Transverse colon (tissue), 4 donors: ENCODE results near the gene PTN. TPM values are rescaled to one million over a fixed set of nuclear protein-coding genes. Genes with fewer than 3 reads are reported as not detected.

Source experiments
- DNase-seq: peaks from one replicate; pipeline ENCODE4 v3.0.0-alpha.2; 2019
- H3K27ac ChIP-seq, 4 donors: fragments of 200-600 bp; sonication (generic); 2 replicates each; pipeline ENCODE4 v1.5.1; 2016 to 2018; ENCODE audit warnings: inconsistent platforms in 4 of 4
- H3K27me3 ChIP-seq: fragments of 200-600 bp; sonication (generic); 2 replicates; pipeline ENCODE4 v1.5.1; 2017; ENCODE audit warnings: inconsistent platforms
- H3K36me3 ChIP-seq, 4 donors: fragments of 200-600 bp; sonication (generic); 2 replicates each; pipeline ENCODE4 v1.5.1; 2017 to 2019; ENCODE audit warnings: inconsistent platforms in 4 of 4
- H3K4me1 ChIP-seq, 4 donors: fragments of 200-600 bp; sonication (generic); 2 replicates each; pipeline ENCODE4 v1.5.1; 2017 to 2020; ENCODE audit warnings: inconsistent platforms in 4 of 4
- H3K4me3 ChIP-seq, 4 donors: fragments of 200-600 bp; sonication (generic); 1 replicate in 1 of 4; 2 replicates in 3 of 4; pipeline versions ENCODE4 v1.5.1 to v1.6.1; 2017 to 2019; ENCODE audit warnings: inconsistent platforms in 4 of 4
- H3K9me3 ChIP-seq, 2 donors: fragments of 200-600 bp; sonication (generic); 2 replicates each; pipeline ENCODE4 v1.5.1; 2017 to 2019; ENCODE audit warnings: inconsistent platforms in 2 of 2
- CTCF ChIP-seq, 5 experiments: fragments of 200-600 bp in 3 of 5; fragments of 450-650 bp in 2 of 5; sonication (generic) in 3 of 5; IDR thresholded peaks; 1 replicate in 2 of 5; 2 replicates in 3 of 5; pipeline ENCODE4 v1.5.1; 2016 to 2017; ENCODE audit warnings: antibody characterized with exemption in 5 of 5, inconsistent platforms in 3 of 5, mild to moderate bottlenecking in 2 of 5, moderate library complexity in 1 of 5
- EP300 ChIP-seq: sonication (generic); formaldehyde crosslinking; IDR thresholded peaks from one replicate; pipeline ENCODE4 v1.6.1; 2017; ENCODE audit warnings: antibody characterized with exemption, low read depth
- POLR2A ChIP-seq: fragments of 450-650 bp; IDR thresholded peaks from one replicate; pipeline ENCODE4 v1.6.1; 2016; ENCODE audit warnings: antibody characterized with exemption, mild to moderate bottlenecking, moderate library complexity
- POLR2AphosphoS5 ChIP-seq, 3 donors: sonication (generic); formaldehyde crosslinking; IDR thresholded peaks; one replicate each; pipeline ENCODE4 v1.6.1; 2016; ENCODE audit warnings: antibody characterized with exemption in 3 of 3
- WGBS, 2 donors: methylation state at CpG; one replicate each; pipeline ENCODE4 v1.1.5; 2018; ENCODE audit warnings: low coverage in 1 of 2; 5-methylcytosine and 5-hydroxymethylcytosine counted together
- in situ Hi-C, 4 donors: fragments of 200-750 bp; cut with MboI; loops; one replicate each; pipeline versions ENCODE4 v1.15.0 to v1.15.1; 2017; ENCODE audit warnings: low sequenced_read_pairs in 3 of 4, low pct_ligation_motif_present in 1 of 4, low pct_unique_long_range_greater_than_20kb in 1 of 4
- intact Hi-C: fragments of 100-400 bp; cut with DNase I; formaldehyde crosslinking; loops from one replicate; pipeline ENCODE4 v1.15.1; 2023; ENCODE audit warnings: low total_unique reads
- total RNA-seq, 4 donors: library from RNA; depleted of rRNA; stranded (reverse); fragments of >200 nt; gene quantifications; one replicate each; pipeline ENCODE4 v1.1.0, GENCODE V29; 2016

The PTN gene
- total RNA-seq, 4 donors from 2014 or later, result 3.0 to 6.4 (median 3.8) TPM

GRCh38 chr7:137328373-137329120 lies 15.0 kb downstream of the PTN start:
- intact Hi-C loops, result no loop called here
- no peak for DNase-seq

GRCh38 chr7:137325927-137326326 lies 17.6 kb downstream of the PTN start:
- in situ Hi-C loops, result no loop called here
- Histone ChIP-seq H3K27ac (no peak overlapping the region), H3K4me1 (no peaks in the 10 kb centered on the region), H3K27me3 (no peaks in the 10 kb centered on the region), H3K4me3 (no peak overlapping the region), H3K36me3 (no peaks in the 10 kb centered on the region), H3K9me3 (no peaks in the 10 kb centered on the region)
- no peak for TF ChIP-seq POLR2AphosphoS5 (IDR thresholded peaks at IDR 0.05)
- TF ChIP-seq CTCF (IDR thresholded peaks at IDR 0.05), result no peak
- no peak for TF ChIP-seq POLR2A
- TF ChIP-seq EP300, result no peak
- 41 to 67% methylated on average over 1 to 2 of the region's 2 CpGs for WGBS, 2 donors
- intact Hi-C loops, result no loop called here
- no peak for DNase-seq

More at GRCh38 chr7:137328373-137329120, 15.0 kb downstream of the PTN start:
- H3K4me1 ChIP-seq, result no peaks in the 10 kb centered on the region
- no peak for TF ChIP-seq EP300
- TF ChIP-seq POLR2A, result no peak
- TF ChIP-seq POLR2AphosphoS5 (IDR thresholded peaks at IDR 0.05), result no peak
- no peak for TF ChIP-seq CTCF (IDR thresholded peaks at IDR 0.05)
- 40 to 44% methylated on average over 3 to 5 of the region's 5 CpGs for WGBS, 2 donors
- H3K4me3 ChIP-seq, result no peak overlapping the region
- H3K9me3 ChIP-seq, result no peaks in the 10 kb centered on the region
- no peaks in the 10 kb centered on the region for H3K36me3 ChIP-seq
- H3K27ac ChIP-seq, result no peak overlapping the region
- in situ Hi-C loops, result no loop called here
- H3K27me3 ChIP-seq, result no peaks in the 10 kb centered on the region

- DNase-seq, result no peak
- no peaks in the 10 kb centered on the region for H3K9me3 ChIP-seq
- H3K27me3 ChIP-seq, result no peaks in the 10 kb centered on the region
- intact Hi-C loops, result no loop called here
- no peak overlapping the region for H3K4me3 ChIP-seq
- no peak for TF ChIP-seq EP300
- no peak for TF ChIP-seq POLR2AphosphoS5 (IDR thresholded peaks at IDR 0.05)
- no peak for TF ChIP-seq CTCF (IDR thresholded peaks at IDR 0.05)
- no peak for TF ChIP-seq POLR2A
- in situ Hi-C loops, result no loop called here
- H3K27ac ChIP-seq, result no peak overlapping the region
- H3K36me3 ChIP-seq, result no peaks in the 10 kb centered on the region
- H3K4me1 ChIP-seq, result no peaks in the 10 kb centered on the region
Measured at GRCh38 chr7:137324796-137325696, 18.5 kb downstream of the PTN start.

- no peaks in the 10 kb centered on the region for H3K4me1 ChIP-seq
- no peak for TF ChIP-seq POLR2AphosphoS5 (IDR thresholded peaks at IDR 0.05)
- intact Hi-C loops, result no loop called here
- H3K4me3 ChIP-seq, result no peak overlapping the region
- H3K36me3 ChIP-seq, result no peaks in the 10 kb centered on the region
- in situ Hi-C loops, result no loop called here
- no peaks in the 10 kb centered on the region for H3K27me3 ChIP-seq
- no peak for DNase-seq
- WGBS, 2 donors, result 59 to 71% methylated on average over 2 to 9 of the region's 9 CpGs
- no peaks in the 10 kb centered on the region for H3K9me3 ChIP-seq
- no peak overlapping the region for H3K27ac ChIP-seq
Measured at GRCh38 chr7:137316648-137317353, 26.7 kb downstream of the PTN start.
